Mucosa of descending colon (tissue), 3 donors: ENCODE results near the gene CFAP77. TPM values are rescaled to one million over a fixed set of nuclear protein-coding genes. Genes with fewer than 3 reads are reported as not detected.
A peak's percentile ranks its signal among the peaks of the same experiment; 100 is the strongest.

Source experiments
- ATAC-seq: fragments of 200-7000 bp; cut with Tn5 transposase; one replicate; pipeline ENCODE4 v1.9.1; 2020; ENCODE audit warnings: mild to moderate bottlenecking, moderate library complexity
- DNase-seq, 3 donors: peaks; one replicate each; pipeline ENCODE4 v3.0.0-alpha.2; 2020
- H3K36me3 ChIP-seq: fragments of 200-600 bp; one replicate; pipeline ENCODE4 v1.8.0; 2021; ENCODE audit warnings: low read depth, mild to moderate bottlenecking
- H3K4me1 ChIP-seq: fragments of 200-600 bp; one replicate; pipeline ENCODE4 v1.8.0; 2021; ENCODE audit warnings: low read depth, mild to moderate bottlenecking
- H3K4me3 ChIP-seq: fragments of 200-600 bp; one replicate; pipeline ENCODE4 v1.8.0; 2021; ENCODE audit warnings: mild to moderate bottlenecking
- H3K9me3 ChIP-seq: fragments of 200-600 bp; one replicate; pipeline ENCODE4 v1.8.0; 2021; ENCODE audit warnings: mild to moderate bottlenecking
- CTCF ChIP-seq: fragments of 200-600 bp; IDR thresholded peaks from one replicate; pipeline ENCODE4 v1.8.0; 2022; ENCODE audit warnings: antibody characterized with exemption, mild to moderate bottlenecking
- intact Hi-C, 2 donors: fragments of 100-400 bp; cut with DNase I in 1 of 2; cut with micrococcal nuclease in 1 of 2; formaldehyde crosslinking; loops; one replicate each; pipeline versions ENCODE4 v1.11.0 to v1.11.1; 2022; cut with DNase I, micrococcal nuclease
- total RNA-seq, 3 donors: library from RNA; stranded (reverse); fragmentation: NEBNext Ultra II Directional in 2 of 3; extraction: Animal tissue kit (Norgen Biotek cat#: 25700) in 2 of 3; gene quantifications; one replicate each; pipeline versions ENCODE4 v1.2.1 to v1.2.4, GENCODE V29; 2021 to 2023
- donor health status: DM: no; HTN: no; CAD: no; lungs with moderate emphysema.
- donor health status: DM: no; HTN: no; CAD: no.
- donor health status: DM: no; HTN: yes; CAD: no.

CFAP77 gene
- total RNA-seq, 3 donors from 2014 or later: not detected

- intact Hi-C loops: loop anchor here in 1 of 2 donors (5.0 kb wide), 1 partner anchor 68 kb away; no protein-coding TSS in a partner anchor
- no peaks in the 10 kb centered on the region for H3K4me1 ChIP-seq
- peak; percentile 95 for ATAC-seq
These were observed 165.1 kb downstream of the CFAP77 start for GRCh38 chr9:132575005-132575609.

GRCh38 chr9:132575811-132576210, 165.8 kb downstream of the CFAP77 start:
- H3K36me3 ChIP-seq: no peaks in the 10 kb centered on the region
- intact Hi-C loops: loop anchor here in 1 of 2 donors (5.0 kb wide), 1 partner anchor 69 kb away; no protein-coding TSS in a partner anchor
- no peaks in the 10 kb centered on the region for H3K4me1 ChIP-seq
- H3K9me3 ChIP-seq: no peaks in the 10 kb centered on the region
- H3K4me3 ChIP-seq: no peak overlapping the region
- no peak for DNase-seq
- no peak for ATAC-seq
- TF ChIP-seq CTCF: no peak

More at GRCh38 chr9:132575005-132575609, 165.1 kb downstream of the CFAP77 start:
- Histone ChIP-seq H3K9me3 (no peaks in the 10 kb centered on the region), H3K36me3 (no peaks in the 10 kb centered on the region), H3K4me3 (no peak overlapping the region)
- TF ChIP-seq CTCF: peak; percentile 31
- DNase-seq: peak; percentile 64 to 84 (median 73)

DNA sequence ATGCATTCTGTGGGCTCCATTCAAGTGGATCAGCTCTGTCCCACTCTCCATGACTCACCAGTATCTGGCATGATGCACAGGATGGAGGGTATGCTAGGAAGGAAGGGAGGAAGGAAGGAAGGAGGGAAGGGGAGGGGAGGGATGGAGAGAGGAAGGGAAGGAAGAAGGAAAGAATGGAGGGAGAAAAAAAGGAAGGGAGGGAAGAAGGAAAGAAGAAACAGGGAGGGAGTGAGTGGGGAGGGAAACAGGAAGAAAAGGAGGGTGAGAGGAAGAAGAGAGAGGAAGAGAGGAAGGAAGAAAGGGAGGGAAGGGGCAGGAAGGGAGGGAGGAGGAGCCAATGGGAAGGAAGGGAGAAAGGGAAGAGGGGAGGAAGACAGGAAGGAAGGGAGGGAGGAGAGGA, 167.1 kb downstream of the CFAP77 start:
- H3K9me3 ChIP-seq: no peaks in the 10 kb centered on the region
- intact Hi-C loops: loop anchor here in 1 of 2 donors (5.0 kb wide), 1 partner anchor 70 kb away; no protein-coding TSS in a partner anchor
- DNase-seq (no peak), ATAC-seq (no peak)
- no peaks in the 10 kb centered on the region for H3K36me3 ChIP-seq
- no peak for TF ChIP-seq CTCF
- H3K4me1 ChIP-seq: peaks cover 6% of the 10 kb centered on the region
- H3K4me3 ChIP-seq: no peak overlapping the region

DNA sequence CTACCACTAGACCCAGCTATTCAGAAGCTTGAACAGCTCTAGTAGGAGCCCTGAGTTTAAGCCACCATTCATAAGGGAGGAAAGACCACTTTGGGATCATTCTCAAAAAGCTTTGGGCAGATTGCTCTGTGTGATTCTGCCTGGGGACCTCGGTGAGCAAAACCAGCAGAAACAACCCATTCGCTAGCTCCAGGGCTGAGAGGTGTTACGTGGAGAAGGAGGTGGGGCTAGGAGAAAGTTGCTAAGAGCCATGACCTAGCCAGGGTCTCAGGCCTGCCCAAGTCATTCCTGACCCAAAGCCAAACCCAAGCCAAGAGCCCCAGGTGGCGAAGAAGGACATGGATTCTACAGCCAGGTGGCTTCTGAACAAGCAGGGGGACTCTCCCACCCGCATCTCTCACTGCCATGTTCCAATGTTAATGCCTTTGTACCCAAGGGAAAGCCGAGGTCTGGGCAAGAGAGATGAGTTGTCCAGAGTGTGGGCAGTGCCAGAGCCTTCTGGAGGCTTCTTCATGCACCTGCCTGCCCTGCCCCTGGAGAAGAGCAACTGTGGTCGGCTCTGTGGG, 168.4 kb downstream of the CFAP77 start:
- DNase-seq: no peak
- peaks cover 6% of the 10 kb centered on the region for H3K4me1 ChIP-seq
- no peak for TF ChIP-seq CTCF
- no peak overlapping the region for H3K4me3 ChIP-seq
- intact Hi-C loops: loop anchor here in 1 of 2 donors (5.0 kb wide), 1 partner anchor 71 kb away; no protein-coding TSS in a partner anchor
- ATAC-seq: no peak
- H3K36me3 ChIP-seq: no peaks in the 10 kb centered on the region
- no peaks in the 10 kb centered on the region for H3K9me3 ChIP-seq

DNA sequence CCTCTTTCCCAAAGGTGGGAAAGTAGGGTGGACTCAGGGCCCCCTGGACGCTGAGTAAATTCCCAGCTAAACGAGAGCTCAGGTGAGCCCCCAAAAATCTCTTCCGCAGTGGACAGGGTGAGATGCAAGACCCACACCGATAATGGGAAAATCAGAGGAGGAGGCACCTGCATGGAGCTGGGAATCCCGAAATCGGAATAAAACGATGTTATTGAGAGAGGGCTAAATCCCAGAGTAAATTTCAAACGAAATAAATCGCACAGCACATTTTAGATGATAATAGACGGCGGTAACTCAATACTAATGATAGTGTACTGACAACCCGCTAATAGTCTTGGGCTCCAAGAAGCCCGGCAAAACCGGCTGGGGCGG, 169.4 kb downstream of the CFAP77 start:
- TF ChIP-seq CTCF: no peak
- Histone ChIP-seq H3K4me3 (no peak overlapping the region), H3K4me1 (peaks cover 6% of the 10 kb centered on the region), H3K36me3 (no peaks in the 10 kb centered on the region), H3K9me3 (no peaks in the 10 kb centered on the region)
- intact Hi-C loops: loop anchor here in 1 of 2 donors (5.0 kb wide), 1 partner anchor 72 kb away; no protein-coding TSS in a partner anchor
- ATAC-seq (no peak), DNase-seq (no peak)
